GM10248 (cell line): Measurements from ENCODE around the gene B3GALNT2.

ENCODE experiments used
- CTCF ChIA-PET: fragments of 300-600 bp; sonication (Branson Sonifier 250); formaldehyde crosslinking; extraction: SDS; loops from one replicate; lab custom pipeline; 2021; ENCODE audit warnings: antibody characterized with exemption; lab: Yijun Ruan, JAX
- POLR2A ChIA-PET: fragments of 350-650 bp; sonication (Branson Sonifier 250); formaldehyde crosslinking; extraction: SDS; loops from one replicate; lab custom pipeline; 2020; ENCODE audit warnings: antibody characterized with exemption; lab: Yijun Ruan, JAX
- DNase-seq: peaks from one replicate; pipeline ENCODE4 v3.0.0; 2012; ENCODE audit errors: extremely low spot score
- CTCF ChIP-seq: IDR thresholded peaks from 2 replicates; pipeline ENCODE4 v1.5.1; 2012; ENCODE audit warnings: mild to moderate bottlenecking, low read depth; ENCODE audit errors: extremely low read depth, missing control alignments, control extremely low read depth

Gene B3GALNT2

GRCh38 chr1:235455097-235455496 is 49.2 kb downstream of the B3GALNT2 start:
- ChIA-PET CTCF (interaction anchor here (0.9 to 1.3 kb wide), 2 partner anchors 11 to 17 kb away, joined by 3 to 4 read pairs; no protein-coding TSS in a partner anchor), POLR2A (no interaction called here)
- TF ChIP-seq CTCF: no peak
- DNase-seq: no peak

- DNase-seq: no peak
- TF ChIP-seq CTCF: no peak
- POLR2A ChIA-PET: no interaction called here
- CTCF ChIA-PET: interaction anchor here (1.0 kb wide), 1 partner anchor 11 kb away, joined by 3 read pairs; no protein-coding TSS in a partner anchor
These were observed 50.2 kb downstream of the B3GALNT2 start for GRCh38 chr1:235454021-235454420.

GRCh38 chr1:235450886-235451483 is 53.3 kb downstream of the B3GALNT2 start:
- ChIA-PET POLR2A (no interaction called here), CTCF (interaction anchor here (0.7 to 1.4 kb wide), 4 partner anchors 10 to 346 kb away, joined by 3 read pairs; no protein-coding TSS in a partner anchor)
- no peak for DNase-seq
- TF ChIP-seq CTCF: no peak

GRCh38 chr1:235450433-235450832 is 53.8 kb downstream of the B3GALNT2 start:
- CTCF ChIA-PET: interaction anchor here (0.7 to 1.4 kb wide), 3 partner anchors 10 to 346 kb away, joined by 3 read pairs; no protein-coding TSS in a partner anchor
- no peak for DNase-seq
- POLR2A ChIA-PET: no interaction called here
- TF ChIP-seq CTCF: no peak

- POLR2A ChIA-PET: interaction anchor here (0.6 kb wide), 1 partner anchor 349 kb away, joined by 3 read pairs; no protein-coding TSS in a partner anchor
- CTCF ChIA-PET: interaction anchor here (1.1 kb wide), 1 partner anchor 11 kb away, joined by 3 read pairs; no protein-coding TSS in a partner anchor
- DNase-seq: no peak
- TF ChIP-seq CTCF: no peak
These were observed 55.6 kb downstream of the B3GALNT2 start for GRCh38 chr1:235448616-235449015.

- DNase-seq: no peak
- CTCF ChIA-PET: interaction anchor here (0.8 to 2.2 kb wide), 5 partner anchors 9 to 26 kb away, joined by 3 to 6 read pairs (median 4); no protein-coding TSS in a partner anchor
- POLR2A ChIA-PET: no interaction called here
- no peak for TF ChIP-seq CTCF
These were observed 61.3 kb downstream of the B3GALNT2 start for GRCh38 chr1:235442788-235443429.
